GM12878 (cell line): ENCODE results near the gene KCNAB2. TPM values are rescaled to one million over a fixed set of nuclear protein-coding genes. Genes with fewer than 3 reads are reported as not detected.

ENCODE experiments used
- ATAC-seq: fragments of 200-7000 bp; cut with Tn5 transposase; 3 replicates; pipeline ENCODE4 v1.9.1; 2020; ENCODE audit warnings: mild to moderate bottlenecking, moderate library complexity
- BruUV-seq: library from RNA; stranded (reverse); fragments of 400-500 nt; replicated peaks from 2 replicates; lab custom pipeline; 2021; lab: Mats Ljungman, UMichigan
- CTCF ChIA-PET: fragments of 300-600 bp; sonication (Branson Sonifier 250); formaldehyde crosslinking; extraction: SDS; loops from one replicate; lab custom pipeline; 2021; ENCODE audit warnings: inconsistent platforms; lab: Yijun Ruan, JAX
- POLR2A ChIA-PET: fragments of 350-600 bp; formaldehyde crosslinking; extraction: SDS; loops from one replicate; lab custom pipeline; 2021; ENCODE audit warnings: inconsistent platforms; lab: Charles Lee
- RAD21 ChIA-PET: fragments of 300-600 bp; sonication (Branson Sonifier 250); formaldehyde crosslinking; loops from one replicate; lab custom pipeline; 2023; ENCODE audit warnings: antibody characterized with exemption; ENCODE audit not compliant: unreplicated experiment; lab: Charles Lee
- SMC1A ChIA-PET: fragments of 300-600 bp; sonication (Branson Sonifier 250); formaldehyde crosslinking; loops from one replicate; lab custom pipeline; 2023; ENCODE audit not compliant: unreplicated experiment, uncharacterized antibody; lab: Charles Lee
- DNase-seq: peaks from one replicate; pipeline ENCODE4 v3.0.0-alpha.2; 2011; ENCODE audit warnings: low read depth, low spot score
- FAIRE-seq: peaks from 3 replicates; lab custom pipeline; 2011; peaks lifted over from hg19 to GRCh38; lab: Jason Lieb, UNC
- H2AFZ ChIP-seq: 2 replicates; pipeline ENCODE4 v1.6.0; 2011; ENCODE audit warnings: low read depth, low read length, control low read depth; ENCODE audit not compliant: control insufficient read depth
- H3K27ac ChIP-seq: 2 replicates; pipeline ENCODE4 v1.5.1; 2011; ENCODE audit warnings: control low read depth; ENCODE audit not compliant: control insufficient read depth, insufficient read depth
- H3K27me3 ChIP-seq, 2 experiments: replicated peaks in 1 of 2; 2 replicates each; pipeline versions ENCODE4 v1.6.0 to v1.6.1; 2011; ENCODE audit warnings: low read length in 1 of 2; ENCODE audit not compliant: control insufficient read depth in 2 of 2, insufficient read depth in 2 of 2
- H3K36me3 ChIP-seq, 2 experiments: 2 replicates each; pipeline ENCODE4 v1.5.1; 2011; ENCODE audit warnings: low read length in 1 of 2; ENCODE audit not compliant: control insufficient read depth in 2 of 2, insufficient read depth in 2 of 2
- H3K4me1 ChIP-seq: 2 replicates; pipeline ENCODE4 v1.6.1; 2011; ENCODE audit warnings: mild to moderate bottlenecking, low read length, moderate library complexity, mixed read lengths; ENCODE audit not compliant: control insufficient read depth, insufficient read depth
- H3K4me2 ChIP-seq: 2 replicates; pipeline ENCODE4 v1.6.0; 2011; ENCODE audit warnings: control low read depth; ENCODE audit not compliant: control insufficient read depth, insufficient read depth
- H3K4me3 ChIP-seq: fragments of 200-600 bp; sonication (generic); 2 replicates; pipeline ENCODE4 v1.5.1; 2016
- H3K79me2 ChIP-seq: 2 replicates; pipeline ENCODE4 v1.6.0; 2011; ENCODE audit warnings: low read length; ENCODE audit not compliant: control insufficient read depth, insufficient read depth
- H3K9ac ChIP-seq: 2 replicates; pipeline ENCODE4 v1.8.0; 2011; ENCODE audit warnings: low read length, control low read depth, mixed read lengths; ENCODE audit not compliant: control insufficient read depth, insufficient read depth
- H3K9me3 ChIP-seq: replicated peaks from 3 replicates; pipeline ENCODE4 v1.5.1; 2011; ENCODE audit warnings: mild to moderate bottlenecking, low read length; ENCODE audit not compliant: control insufficient read depth, insufficient read depth
- H4K20me1 ChIP-seq: 2 replicates; pipeline ENCODE4 v1.6.0; 2011; ENCODE audit not compliant: control insufficient read depth, insufficient read depth
- BCLAF1 ChIP-seq: fragments of 450-650 bp; IDR thresholded peaks from 2 replicates; pipeline ENCODE4 v1.6.1; 2017; ENCODE audit warnings: antibody characterized with exemption, mild to moderate bottlenecking, moderate library complexity
- WGBS: methylation state at CpG from one replicate; pipeline ENCODE4 v1.1.6; 2016; ENCODE audit warnings: low lambda C conversion rate; ENCODE audit not compliant: insufficient replicate concordance, insufficient coverage; ENCODE audit errors: missing lambda C conversion rate; 5-methylcytosine and 5-hydroxymethylcytosine counted together
- in situ Hi-C: fragments of 300-500 bp; cut with MboI; formaldehyde crosslinking; loops from 9 replicates; pipeline ENCODE4 v1.14.3; 2018; ENCODE audit warnings: mixed read lengths
- intact Hi-C: fragments of 100-400 bp; cut with micrococcal nuclease; formaldehyde crosslinking; loops from one replicate; pipeline ENCODE4 v1.14.2; 2022; ENCODE audit not compliant: unreplicated experiment
- polyA plus RNA-seq, 11 experiments: library from polyadenylated mRNA; depleted of rRNA in 4 of 11; unstranded in 6 of 11; stranded (reverse) in 5 of 11; fragments of >200 nt; fragmentation: Nextera tagmentation in 4 of 11; fragmentation: Illumina TruSeq in 1 of 11; extraction: Ambion mirVana in 4 of 11; extraction: Trizol in 1 of 11; gene quantifications; 1 replicate in 1 of 11; 2 replicates in 10 of 11; pipeline versions ENCODE4 v1.2.1 to v1.2.3, GENCODE V29; 2011 to 2016; ENCODE audit warnings: inconsistent platforms in 2 of 11, missing spikeins in 2 of 11, low read depth in 1 of 11
- total RNA-seq, 4 experiments: library from RNA; depleted of rRNA in 3 of 4; stranded (reverse); fragments of >200 nt in 3 of 4; fragmentation: Illumina TruSeq in 1 of 4; extraction: Trizol in 1 of 4; gene quantifications; 2 replicates each; pipeline versions ENCODE4 v1.2.1 to v1.2.3, GENCODE V29; 2013 to 2021
- TF ChIP-seq, protein P1 (sequence below): fragments of 450-650 bp; IDR thresholded peaks from 2 replicates; pipeline ENCODE4 v1.6.1; 2017; ENCODE audit warnings: mild to moderate bottlenecking, moderate library complexity
- TF ChIP-seq, protein P2 (sequence below): fragments of 450-650 bp; IDR thresholded peaks from 2 replicates; pipeline ENCODE4 v1.6.1; 2018; ENCODE audit warnings: borderline replicate concordance, mild to moderate bottlenecking; ENCODE audit not compliant: partially characterized antibody

Gene KCNAB2
- total and polyA plus RNA-seq, 10 of the 15 experiments (the other 5 are each of a cell fraction or from before 2014, with no cell fraction given) = 2.9 to 123 (median 62.4) TPM

- TF ChIP-seq, protein P1, sequence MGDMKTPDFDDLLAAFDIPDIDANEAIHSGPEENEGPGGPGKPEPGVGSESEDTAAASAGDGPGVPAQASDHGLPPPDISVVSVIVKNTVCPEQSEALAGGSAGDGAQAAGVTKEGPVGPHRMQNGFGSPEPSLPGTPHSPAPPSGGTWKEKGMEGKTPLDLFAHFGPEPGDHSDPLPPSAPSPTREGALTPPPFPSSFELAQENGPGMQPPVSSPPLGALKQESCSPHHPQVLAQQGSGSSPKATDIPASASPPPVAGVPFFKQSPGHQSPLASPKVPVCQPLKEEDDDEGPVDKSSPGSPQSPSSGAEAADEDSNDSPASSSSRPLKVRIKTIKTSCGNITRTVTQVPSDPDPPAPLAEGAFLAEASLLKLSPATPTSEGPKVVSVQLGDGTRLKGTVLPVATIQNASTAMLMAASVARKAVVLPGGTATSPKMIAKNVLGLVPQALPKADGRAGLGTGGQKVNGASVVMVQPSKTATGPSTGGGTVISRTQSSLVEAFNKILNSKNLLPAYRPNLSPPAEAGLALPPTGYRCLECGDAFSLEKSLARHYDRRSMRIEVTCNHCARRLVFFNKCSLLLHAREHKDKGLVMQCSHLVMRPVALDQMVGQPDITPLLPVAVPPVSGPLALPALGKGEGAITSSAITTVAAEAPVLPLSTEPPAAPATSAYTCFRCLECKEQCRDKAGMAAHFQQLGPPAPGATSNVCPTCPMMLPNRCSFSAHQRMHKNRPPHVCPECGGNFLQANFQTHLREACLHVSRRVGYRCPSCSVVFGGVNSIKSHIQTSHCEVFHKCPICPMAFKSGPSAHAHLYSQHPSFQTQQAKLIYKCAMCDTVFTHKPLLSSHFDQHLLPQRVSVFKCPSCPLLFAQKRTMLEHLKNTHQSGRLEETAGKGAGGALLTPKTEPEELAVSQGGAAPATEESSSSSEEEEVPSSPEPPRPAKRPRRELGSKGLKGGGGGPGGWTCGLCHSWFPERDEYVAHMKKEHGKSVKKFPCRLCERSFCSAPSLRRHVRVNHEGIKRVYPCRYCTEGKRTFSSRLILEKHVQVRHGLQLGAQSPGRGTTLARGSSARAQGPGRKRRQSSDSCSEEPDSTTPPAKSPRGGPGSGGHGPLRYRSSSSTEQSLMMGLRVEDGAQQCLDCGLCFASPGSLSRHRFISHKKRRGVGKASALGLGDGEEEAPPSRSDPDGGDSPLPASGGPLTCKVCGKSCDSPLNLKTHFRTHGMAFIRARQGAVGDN = no peak
Measured at GRCh38 chr1:6149597-6149996, 103.9 kb downstream of the KCNAB2 start (continued).

DNA sequence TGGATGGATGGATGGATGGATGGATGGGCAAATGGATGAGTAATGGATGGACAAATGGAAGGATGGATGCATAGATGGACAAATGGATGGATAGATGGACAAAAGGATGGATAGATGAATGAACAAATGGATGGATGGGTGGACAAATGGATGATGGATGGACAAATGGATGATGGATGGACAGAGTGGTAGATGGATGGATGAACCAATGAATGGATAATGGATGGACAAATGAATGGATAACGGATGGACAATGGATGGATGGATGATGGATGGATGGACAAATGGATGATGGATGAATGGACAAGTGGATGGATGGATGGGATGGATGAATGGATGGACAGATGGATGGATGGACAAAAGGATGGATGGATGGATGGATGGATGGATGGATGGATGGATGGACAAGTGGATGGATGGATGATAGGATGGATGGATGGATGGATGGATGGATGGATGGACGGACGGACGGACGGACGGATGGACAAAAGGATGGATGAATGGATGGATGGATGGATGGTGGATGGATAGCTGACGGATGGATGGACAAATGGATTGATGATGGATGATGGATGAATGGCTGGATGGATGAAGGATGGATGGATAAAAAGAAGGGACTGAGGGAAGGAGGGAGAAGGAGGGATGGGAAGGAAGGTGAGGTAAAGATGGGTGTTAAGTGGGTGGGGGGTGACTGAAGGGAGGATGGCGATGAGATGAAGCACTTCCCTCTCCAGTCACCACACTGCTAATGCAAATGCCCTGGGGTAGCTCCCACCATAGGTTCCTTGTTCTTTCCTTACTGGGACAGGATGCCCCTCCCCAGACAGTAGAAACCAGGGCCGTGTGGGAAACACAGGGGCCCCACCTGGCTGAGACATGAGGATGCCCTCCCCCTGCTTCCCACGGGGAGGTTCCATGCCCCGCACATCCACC is 104.6 kb downstream of the KCNAB2 start:
- no peak overlapping the region for H2AFZ ChIP-seq
- intact Hi-C loops (no loop called here), in situ Hi-C loops (no loop called here)
- no peaks in the 10 kb centered on the region for H3K4me1 ChIP-seq
- no peak for ATAC-seq
- no peak overlapping the region for H3K27ac ChIP-seq
- ChIA-PET CTCF (no interaction called here), RAD21 (no interaction called here), SMC1A (no interaction called here), POLR2A (no interaction called here)
- H3K4me2 ChIP-seq = no peak overlapping the region
- no peaks in the 10 kb centered on the region for H3K79me2 ChIP-seq
- no peak overlapping the region for H3K4me3 ChIP-seq
- 33% methylated on average over 11 of the region's 11 CpGs for WGBS
- no peak for TF ChIP-seq BCLAF1
- TF ChIP-seq, protein P2, sequence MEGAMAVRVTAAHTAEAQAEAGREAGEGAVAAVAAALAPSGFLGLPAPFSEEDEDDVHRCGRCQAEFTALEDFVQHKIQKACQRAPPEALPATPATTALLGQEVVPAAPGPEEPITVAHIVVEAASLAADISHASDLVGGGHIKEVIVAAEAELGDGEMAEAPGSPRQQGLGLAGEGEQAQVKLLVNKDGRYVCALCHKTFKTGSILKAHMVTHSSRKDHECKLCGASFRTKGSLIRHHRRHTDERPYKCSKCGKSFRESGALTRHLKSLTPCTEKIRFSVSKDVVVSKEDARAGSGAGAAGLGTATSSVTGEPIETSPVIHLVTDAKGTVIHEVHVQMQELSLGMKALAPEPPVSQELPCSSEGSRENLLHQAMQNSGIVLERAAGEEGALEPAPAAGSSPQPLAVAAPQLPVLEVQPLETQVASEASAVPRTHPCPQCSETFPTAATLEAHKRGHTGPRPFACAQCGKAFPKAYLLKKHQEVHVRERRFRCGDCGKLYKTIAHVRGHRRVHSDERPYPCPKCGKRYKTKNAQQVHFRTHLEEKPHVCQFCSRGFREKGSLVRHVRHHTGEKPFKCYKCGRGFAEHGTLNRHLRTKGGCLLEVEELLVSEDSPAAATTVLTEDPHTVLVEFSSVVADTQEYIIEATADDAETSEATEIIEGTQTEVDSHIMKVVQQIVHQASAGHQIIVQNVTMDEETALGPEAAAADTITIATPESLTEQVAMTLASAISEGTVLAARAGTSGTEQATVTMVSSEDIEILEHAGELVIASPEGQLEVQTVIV = no peak
- no peaks in the 10 kb centered on the region for H3K9me3 ChIP-seq
- BruUV-seq = no TSS peak
- no peak overlapping the region for H3K9ac ChIP-seq
- FAIRE-seq = no peak
- H3K27me3 ChIP-seq = no peaks in the 10 kb centered on the region; a peak in 1 of 4 replicates
- H4K20me1 ChIP-seq = no peaks in the 10 kb centered on the region
- no peaks in the 10 kb centered on the region for H3K36me3 ChIP-seq
- no peak for DNase-seq
